GM21526 (cell line): ENCODE measurements around the gene FAM83D.

ENCODE experiments used
- ATAC-seq: cut with Tn5 transposase; IDR thresholded peaks from one replicate; pipeline ENCODE4 v1.9.1; 2021; ENCODE audit warnings: moderate library complexity; ENCODE audit not compliant: unreplicated experiment, low FRiP score

The FAM83D gene

DNA sequence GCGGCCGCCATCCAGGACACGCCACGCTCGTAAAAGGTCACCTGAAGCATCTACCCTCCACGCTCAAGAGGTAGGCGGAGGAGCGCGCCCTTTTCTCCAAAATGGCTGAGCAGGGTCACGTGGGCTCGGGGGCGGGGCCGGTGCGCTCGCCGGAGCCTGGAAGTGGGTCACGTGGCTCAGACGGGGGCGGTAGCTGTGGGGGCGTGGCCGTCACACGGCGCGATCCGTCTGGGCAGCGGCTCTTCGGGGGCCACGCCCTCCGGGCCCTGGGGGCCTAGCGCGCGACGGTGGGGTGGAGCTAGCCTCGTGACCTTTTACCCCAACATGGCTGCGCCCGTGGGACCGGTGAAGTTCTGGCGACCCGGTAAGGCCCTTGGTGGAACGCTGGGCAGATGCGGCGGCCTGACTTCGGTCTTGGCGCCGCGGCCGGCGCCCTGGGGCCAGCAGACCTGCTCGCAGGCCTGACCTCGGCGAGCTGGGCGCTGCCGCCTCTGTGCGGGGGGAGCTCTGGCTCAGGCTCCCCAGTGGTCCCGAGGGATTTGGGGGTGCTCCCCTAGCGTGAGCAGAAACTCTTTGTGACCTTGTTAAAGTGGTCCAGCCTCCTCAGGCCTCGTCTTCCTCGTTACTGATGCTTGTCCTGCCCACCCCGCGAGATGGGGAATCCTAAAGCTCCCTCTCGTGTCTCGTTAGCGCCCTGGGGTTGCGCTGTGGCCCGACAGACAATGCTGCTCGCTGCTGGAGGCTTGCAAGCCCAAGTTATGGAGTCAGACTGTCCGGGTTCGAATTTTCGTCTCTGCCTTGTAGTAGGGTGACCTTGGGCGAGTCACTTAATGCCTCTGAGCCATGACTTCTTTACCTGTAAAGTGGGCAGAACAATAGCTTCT lies 36.1 kb downstream of the FAM83D start, which contains the start of gene DHX35:
DHX35 (plus strand) TSS at position 301 of the 884 bp plus-strand sequence; CDS start at position 325, 24 bp downstream.
- ATAC-seq = peak; percentile 92

DNA sequence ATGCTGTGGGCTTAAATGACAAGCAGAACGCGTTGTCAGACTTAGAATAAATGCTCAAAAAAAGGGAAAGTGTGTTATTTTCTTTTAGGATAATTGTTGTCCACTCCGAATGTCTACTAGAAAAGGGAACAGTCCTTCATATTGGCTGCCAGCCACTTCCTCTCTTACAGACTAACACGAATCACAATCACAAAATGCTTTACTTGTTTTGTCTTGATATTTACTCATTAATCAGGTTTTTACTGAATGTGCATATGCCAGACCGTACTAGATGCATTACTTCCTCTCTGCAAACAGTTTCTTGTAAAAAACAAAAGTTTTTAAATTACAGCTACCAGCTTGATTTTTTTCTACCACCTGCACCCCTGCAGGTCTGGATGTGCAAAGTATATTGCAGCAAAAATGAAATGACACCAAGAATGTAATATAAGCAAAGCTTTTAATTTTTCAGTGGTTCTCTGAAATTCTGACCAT lies 36.7 kb downstream of the FAM83D start:
- ATAC-seq = no peak

DNA sequence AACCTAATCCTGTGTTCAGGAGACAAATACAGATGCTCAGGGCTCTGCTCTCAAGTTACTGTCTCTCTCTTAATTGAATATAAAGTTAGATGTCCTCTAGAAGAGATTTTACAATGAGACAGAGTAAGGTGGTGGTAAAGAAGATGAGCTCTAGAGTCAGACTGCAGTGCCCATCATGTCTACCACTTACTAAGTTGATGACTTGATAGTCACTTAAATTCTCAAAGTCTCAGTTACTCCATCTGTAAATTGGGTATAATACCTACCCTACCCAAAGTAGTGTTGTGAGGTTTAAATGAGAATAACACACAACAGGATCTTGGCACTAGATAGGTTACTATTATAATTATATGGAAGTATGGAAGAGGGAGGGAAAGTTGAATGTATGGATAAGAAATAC lies 37.5 kb downstream of the FAM83D start:
- ATAC-seq = no peak

DNA sequence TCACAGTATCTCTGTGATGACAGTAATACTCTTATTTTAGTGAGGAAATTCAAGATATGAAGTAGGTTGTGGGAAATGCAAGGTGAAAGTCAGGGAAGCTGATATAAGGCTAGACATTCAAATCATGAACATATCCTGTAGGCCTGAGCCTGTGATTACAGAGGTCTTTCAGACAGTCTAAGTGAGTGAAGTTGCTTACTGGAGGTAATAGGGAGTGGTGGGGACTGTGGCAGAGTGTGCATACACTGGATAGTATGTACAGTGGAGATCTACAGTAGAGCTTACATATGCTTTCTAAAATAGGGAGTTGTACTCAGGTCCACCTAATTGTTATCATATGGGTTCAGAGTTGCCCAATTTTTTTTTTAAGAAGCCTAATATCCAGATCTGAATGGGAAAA lies 39.0 kb downstream of the FAM83D start:
- ATAC-seq = no peak

DNA sequence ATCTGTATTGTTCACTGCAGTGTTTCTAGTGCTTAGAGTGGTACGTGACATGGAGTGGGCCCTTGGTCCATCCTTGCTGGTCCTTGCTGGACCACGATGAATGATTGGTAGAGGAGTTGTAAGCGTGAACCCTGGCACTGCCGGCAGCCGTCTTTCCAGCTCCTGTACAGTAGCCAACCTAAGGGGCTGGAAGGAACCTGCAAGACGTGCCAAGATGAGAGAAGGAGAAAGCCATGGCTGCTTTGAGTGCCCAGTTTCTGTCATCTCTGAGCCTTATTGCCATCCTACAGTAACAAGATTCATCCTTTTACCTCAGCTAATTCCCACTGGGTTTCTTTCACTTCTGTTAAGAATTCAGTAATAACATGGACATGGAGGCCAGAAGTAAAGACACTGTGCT lies 41.9 kb downstream of the FAM83D start:
- ATAC-seq = no peak

DNA sequence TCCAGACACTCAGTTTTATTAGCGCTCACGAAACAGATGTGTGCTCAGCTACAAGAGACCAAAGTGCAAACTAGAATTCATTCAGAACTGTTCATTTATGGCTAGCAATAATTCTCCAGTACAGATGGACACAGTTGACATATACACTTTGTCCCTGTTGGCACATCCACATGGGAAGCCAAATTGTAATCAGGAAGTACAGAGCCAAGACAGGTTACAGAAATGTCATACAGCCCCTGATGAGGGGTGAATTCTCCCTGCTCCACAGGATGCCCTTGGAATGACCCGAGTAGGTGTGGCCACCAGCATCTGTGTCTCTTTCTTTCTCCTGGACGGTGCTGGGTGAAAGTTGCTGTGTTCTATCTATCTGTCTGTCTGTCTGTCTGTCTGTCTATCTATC lies 43.5 kb downstream of the FAM83D start:
- ATAC-seq = no peak

DNA sequence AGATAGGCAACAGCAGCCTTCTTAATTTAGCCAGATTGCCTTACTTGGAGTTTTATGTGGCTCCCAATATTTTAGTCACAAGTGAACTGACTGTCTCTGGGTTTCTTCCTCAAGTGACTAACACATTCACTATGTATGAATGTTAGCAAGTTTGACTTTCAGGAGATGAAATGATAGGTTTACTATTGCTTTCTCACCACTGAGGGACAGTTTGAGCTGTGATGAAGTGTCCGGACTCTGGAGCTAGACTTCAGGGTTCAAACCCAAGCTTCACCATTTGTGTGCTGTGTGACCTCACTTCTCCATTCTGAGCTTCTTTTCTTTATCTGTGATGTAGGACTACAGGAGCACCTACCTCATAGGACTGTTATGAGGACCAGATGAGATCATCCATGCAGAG lies 44.1 kb downstream of the FAM83D start:
- ATAC-seq = no peak

DNA sequence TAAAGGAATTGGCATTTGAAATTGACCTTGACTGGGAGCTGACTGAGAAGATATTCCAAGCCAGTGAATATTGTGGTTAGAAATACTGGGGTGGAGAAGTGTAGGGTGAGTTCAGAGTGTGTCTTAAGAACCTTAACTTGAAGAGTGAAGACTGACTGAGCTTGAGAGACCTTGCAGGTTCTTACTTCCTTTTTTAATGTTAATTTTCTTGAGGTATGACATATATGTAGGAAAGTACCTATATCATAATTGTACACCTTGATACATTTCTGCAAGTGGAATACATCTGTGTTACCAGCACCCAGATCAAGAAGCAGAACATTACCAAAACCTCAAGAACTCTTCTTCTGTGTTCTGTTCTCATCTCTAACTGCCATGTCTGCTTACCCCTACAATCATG lies 46.9 kb downstream of the FAM83D start:
- ATAC-seq = no peak

DNA sequence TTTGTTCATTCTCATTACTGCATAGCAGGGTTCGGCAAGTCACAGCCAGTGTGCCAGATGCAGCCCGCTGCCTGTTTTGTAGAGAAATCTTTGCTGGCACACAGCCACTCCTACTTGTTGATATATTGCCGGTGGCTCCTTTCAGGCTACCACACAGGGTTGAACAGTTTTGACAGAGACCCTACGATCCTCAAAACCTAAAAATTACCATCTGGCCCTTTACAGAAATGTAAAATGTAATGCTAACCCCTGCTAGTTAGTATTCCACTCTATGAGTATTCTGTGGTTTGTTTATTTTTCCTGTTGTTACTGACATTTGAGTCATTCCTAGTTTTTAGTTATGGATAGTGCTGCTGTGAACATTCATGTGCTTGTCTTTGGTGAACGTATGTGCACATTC lies 47.4 kb downstream of the FAM83D start:
- ATAC-seq = no peak

DNA sequence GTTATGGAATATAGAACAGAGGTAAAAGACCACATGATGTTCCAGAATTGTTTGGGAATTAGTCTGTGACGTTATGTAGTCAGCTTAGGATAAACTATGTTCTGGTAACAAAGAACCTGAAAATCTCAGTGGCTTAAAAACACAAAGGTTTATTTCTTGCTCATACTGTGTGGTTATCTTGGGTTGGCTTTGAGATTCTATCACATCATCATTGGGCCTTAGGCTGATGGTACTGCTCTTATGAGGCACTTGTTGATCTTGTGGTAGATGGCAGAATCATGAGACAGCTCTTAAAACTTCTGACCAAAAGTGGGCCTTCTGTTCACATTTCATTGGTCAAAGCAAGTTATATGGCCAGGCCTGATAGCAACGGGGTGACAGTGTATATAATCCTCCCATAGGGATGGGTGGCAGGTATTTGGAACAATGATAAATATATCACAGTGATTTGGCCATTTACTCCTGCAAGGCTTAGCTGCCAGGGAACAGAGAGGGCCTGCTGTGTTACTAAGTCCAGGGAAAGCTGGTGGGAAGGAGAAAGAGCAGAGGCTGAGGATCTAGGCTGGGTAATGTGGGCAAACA lies 49.4 kb downstream of the FAM83D start:
- ATAC-seq = no peak

DNA sequence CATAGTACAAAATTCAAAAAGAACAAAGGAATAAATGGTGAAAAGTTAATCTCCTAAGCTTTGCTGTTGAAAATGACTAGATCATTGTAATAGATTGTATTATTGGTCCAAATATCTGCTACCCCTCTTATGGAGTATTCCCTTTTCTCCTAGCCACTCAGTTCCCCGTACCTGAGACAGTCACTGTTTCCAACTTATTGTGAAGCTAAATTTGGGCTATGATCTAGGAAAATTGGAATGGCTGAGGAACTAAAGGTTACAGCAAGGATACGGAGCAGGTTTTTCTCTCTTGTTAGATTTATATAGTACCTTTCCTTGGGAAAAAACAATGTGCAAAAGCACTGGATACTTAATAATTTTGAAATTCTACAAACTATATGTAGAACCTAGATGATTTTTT lies 53.2 kb downstream of the FAM83D start:
- no peak for ATAC-seq

DNA sequence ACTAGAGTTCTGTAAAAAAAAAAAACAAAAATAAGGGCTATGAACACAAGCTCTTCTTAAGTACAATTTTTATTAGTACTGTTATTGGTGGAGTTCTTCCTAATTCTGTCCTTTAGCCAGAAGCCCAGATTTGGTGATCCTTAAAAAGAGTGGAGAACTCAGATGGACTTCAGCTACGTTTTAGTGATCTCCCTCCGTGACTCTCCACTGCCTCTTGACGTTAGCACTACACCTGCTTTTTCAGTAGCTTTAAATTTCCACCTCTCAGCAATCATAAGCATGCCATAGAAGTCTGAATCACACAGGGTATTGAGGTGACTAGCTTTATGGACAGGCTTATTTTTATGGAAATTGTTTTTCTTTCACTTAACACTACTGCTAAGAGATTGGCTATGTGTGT lies 53.6 kb downstream of the FAM83D start:
- ATAC-seq = no peak

DNA sequence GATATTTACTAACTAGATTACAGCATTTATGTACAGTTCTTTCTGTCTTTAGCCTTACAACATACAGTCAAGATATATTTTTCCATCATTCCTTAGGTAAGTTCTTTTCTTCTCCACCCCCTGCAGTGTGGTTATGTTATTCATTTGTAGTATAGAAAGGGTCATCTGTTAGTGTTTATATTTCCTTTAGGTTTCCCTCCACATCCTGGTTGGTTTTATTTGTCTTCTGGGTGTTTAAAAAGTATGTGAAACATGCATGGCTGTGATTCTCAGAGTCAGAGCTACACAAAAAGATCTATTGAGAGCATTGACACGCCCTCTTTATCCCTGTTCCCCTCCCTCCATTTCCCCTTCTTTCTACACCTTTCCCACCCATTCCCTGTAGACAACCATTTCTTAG lies 56.1 kb downstream of the FAM83D start:
- no peak for ATAC-seq

DNA sequence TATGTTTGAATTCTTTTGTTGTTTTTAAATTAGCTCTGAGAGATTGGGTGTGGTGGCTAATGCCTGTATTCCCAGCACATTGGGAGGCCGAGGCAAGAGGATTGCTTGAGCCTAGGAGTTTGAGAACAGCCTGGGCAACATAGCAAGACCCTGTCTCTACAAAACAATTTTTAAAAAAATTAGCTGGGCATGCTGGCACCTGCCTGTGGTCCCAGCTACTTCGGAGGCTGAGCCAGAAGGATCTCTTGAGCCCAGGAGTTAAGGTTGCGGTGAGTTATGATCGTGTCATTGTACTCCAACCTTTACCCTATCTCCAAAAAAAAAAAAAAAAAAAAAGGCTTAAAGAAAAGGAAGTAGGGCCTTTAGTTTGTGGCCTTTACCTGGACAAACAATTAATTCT lies 58.8 kb downstream of the FAM83D start:
- no peak for ATAC-seq

DNA sequence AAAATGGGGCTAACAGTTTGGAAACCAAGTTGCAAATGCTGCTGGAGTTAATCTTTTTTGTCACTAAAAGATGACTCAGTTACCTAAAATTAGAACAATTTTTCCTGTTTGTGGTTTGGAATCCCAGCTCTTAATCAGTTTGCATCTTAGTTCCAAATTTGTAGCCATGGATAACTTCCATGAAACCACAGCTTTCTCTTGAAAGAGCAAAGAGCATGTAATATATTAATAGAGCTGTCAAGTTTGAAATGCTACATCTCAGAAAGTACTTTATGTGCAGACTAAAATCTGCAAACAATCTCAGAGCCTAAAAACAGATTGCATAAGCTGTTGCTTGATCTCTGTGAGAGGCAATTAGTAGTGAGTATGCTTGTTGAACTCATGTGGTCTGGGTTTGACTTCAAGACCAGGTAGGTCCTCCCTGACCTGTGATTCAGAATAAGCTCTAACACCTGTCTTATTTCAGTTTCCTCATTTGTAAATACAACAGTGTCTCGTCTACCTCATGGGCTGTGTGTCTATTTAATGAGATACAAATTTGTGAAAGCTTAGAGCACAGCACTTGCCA lies 59.5 kb downstream of the FAM83D start:
- ATAC-seq = peak; percentile 41

DNA sequence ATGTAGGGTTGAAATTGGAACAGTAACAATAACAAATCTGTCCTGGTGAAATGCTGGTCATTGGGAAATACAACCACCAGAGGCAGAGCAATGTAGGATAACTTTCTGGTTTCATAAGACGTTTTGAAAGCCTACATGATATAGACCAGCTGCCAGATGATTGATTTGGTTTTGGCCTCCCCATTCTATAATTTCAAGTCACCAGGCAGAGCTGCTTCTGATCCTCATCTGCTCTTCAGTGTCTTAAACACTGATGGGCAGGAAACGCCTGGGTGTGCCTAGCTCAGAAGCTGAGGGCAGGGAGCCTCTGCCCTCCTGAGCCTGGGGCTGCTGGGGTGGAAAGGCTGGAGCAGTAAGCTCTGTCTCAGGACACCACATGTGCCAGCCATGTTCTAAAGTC lies 60.4 kb downstream of the FAM83D start:
- ATAC-seq = no peak

DNA sequence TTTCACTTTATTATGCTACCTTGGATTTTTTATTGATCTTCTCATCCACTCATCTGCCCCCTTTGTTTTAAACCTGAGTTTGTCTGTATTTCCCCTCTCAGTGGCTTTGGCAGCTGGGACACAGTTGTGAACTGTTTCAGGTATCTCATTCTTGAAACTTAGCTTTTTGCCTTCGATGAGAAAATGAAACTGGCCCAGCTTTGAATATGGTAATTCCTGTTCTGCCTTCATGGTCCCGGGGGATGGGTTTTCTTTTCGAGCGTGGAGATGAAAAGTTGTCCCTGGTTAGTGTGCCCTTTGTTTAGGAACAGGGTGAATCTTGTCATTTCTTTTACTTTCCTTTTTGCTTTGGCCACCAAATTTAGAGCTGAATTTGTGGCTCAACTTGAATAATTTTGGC lies 61.6 kb downstream of the FAM83D start:
- peak; percentile 66 for ATAC-seq

DNA sequence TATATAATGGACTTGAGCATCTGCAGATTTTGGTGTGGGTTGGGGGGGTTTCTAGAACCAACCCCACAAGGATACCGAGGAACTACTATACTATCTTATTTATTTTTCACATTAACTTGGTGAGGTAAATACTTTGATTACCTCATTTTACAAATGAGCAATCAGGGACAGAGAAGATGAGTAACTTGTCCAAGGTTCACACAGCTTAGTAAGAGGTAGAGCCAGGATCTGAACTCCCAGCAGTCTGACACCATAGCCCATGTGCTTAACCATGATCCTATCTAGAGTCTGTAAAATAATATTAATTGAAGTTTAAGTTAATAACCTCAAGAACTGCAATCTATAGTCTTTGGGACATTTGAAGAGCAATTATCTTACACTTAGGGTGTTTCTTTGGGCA lies 64.5 kb downstream of the FAM83D start:
- ATAC-seq = no peak

DNA sequence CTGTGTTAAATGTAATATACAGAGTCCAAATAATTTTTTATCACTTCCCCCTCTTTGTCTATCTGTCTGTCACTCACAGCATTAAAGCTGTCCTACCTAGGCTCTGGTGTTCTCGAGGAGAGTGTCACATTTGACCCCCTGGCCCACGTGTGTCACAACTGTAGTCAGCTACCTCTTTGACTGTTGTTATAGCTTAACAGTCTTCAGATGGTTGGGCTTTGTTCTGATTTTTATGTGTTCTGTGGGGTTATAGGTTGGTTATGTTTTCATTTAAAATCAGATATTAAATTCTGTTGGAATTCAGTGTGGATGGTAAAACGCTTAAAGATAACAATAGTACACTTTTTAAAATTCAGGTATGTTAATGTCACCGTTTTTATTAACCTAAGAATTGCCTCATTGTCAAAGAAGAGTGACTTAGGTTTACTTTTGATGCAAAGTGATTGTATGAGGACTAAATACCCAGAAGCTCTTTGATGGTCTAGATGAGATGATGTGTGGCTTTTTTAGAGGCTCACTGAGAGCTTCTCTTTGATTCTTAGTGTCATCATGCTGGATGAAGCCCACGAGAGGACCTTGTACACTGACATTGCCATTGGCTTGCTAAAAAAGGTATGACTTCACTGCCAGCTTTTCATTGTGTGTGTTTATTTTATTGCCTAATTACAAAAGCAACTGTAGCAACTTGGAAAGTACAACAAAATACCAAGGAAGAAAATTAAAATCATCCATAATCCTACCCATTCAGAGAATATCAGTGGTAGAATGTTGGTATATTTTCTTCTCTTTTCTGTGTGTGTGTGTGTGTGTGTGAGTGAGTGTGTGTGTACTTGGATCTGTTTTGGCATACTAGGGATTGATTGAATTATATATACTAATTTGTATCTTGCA lies 65.8 kb downstream of the FAM83D start:
- no peak for ATAC-seq

DNA sequence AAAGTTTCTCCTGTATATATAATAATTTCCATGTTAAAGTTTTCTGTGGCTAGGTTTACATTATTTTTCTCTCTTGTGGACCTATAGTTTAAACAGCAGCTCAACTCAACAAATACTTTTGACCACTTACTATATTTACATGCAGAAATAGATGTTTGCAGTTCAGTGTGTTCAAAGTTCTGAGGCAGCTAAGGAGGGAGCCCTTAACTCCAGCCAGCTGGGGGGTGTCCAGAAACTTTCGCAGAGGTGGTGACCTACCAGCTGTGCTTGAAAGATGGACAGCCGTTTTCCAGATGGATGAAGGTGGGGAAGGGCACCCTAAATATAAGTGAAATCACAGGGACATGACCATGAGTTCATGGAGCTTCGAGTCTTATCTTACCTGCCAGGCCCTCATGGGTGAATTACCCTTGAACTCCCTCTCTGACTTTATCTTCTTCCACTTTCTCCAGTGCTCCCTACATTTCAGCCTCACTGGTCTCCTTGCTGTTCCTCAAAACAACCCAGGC lies 69.4 kb downstream of the FAM83D start:
- no peak for ATAC-seq
